22Rv1 (cell line): ENCODE results near the gene CMTM5.

ENCODE experiments used
- ZFX ChIP-seq: fragments of 450-650 bp; IDR thresholded peaks from 2 replicates; pipeline ENCODE4 v1.6.1; 2017; ENCODE audit warnings: antibody characterized with exemption, borderline replicate concordance
- TF ChIP-seq, protein P1 (sequence below): fragments of 450-650 bp; IDR thresholded peaks from 2 replicates; pipeline ENCODE4 v1.5.1; 2017; ENCODE audit warnings: mild to moderate bottlenecking

DNA sequence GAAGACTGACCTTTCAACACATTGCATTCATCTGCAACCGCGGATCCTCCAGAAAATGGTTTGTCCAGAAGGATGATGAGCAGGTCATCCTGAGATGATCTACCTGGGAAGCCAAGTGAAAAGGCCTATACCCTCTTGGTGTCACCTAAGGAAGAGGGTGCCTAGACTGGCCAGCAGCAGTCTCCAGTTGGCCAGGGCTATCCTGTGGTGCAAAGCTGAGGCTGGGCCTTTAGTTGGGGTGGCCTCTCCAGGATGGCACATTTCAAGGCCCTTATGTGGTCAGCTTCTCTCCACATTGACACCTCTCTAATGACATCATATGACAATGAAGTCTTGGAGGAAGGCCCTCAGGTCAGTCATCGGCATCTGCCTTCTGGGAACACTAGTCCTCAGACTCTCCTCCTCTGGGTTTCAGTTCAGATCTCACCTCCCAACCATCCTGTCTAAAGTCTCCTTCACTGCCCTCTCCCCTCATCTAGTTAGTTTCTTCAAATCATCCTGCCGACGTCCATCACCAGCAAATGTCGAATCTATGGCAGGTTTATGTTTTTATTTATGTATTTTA is 20.9 kb upstream of the CMTM5 start:
- TF ChIP-seq, protein P1, sequence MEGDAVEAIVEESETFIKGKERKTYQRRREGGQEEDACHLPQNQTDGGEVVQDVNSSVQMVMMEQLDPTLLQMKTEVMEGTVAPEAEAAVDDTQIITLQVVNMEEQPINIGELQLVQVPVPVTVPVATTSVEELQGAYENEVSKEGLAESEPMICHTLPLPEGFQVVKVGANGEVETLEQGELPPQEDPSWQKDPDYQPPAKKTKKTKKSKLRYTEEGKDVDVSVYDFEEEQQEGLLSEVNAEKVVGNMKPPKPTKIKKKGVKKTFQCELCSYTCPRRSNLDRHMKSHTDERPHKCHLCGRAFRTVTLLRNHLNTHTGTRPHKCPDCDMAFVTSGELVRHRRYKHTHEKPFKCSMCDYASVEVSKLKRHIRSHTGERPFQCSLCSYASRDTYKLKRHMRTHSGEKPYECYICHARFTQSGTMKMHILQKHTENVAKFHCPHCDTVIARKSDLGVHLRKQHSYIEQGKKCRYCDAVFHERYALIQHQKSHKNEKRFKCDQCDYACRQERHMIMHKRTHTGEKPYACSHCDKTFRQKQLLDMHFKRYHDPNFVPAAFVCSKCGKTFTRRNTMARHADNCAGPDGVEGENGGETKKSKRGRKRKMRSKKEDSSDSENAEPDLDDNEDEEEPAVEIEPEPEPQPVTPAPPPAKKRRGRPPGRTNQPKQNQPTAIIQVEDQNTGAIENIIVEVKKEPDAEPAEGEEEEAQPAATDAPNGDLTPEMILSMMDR = no peak
- no peak for TF ChIP-seq ZFX
